HCT116 (cell line): ENCODE data around the gene URAD. TPM values are rescaled to one million over a fixed set of nuclear protein-coding genes. Genes with fewer than 3 reads are reported as not detected.

Source experiments
- ATAC-seq: fragments of 200-7000 bp; cut with Tn5 transposase; 2 replicates; pipeline ENCODE4 v1.9.1; 2020; ENCODE audit warnings: mild to moderate bottlenecking, moderate library complexity
- BruUV-seq: library from RNA; stranded (reverse); fragments of 400-500 nt; replicated peaks from 2 replicates; lab custom pipeline; 2021; lab: Mats Ljungman, UMichigan
- CTCF ChIA-PET: fragments of 300-600 bp; sonication (Branson Sonifier 250); formaldehyde crosslinking; loops from one replicate; lab custom pipeline; 2021; ENCODE audit warnings: antibody characterized with exemption; lab: Charles Lee
- POLR2A ChIA-PET: fragments of 300-600, 350-600 bp; sonication (Branson Sonifier 250); formaldehyde crosslinking; loops from one replicate; lab custom pipeline; 2021; ENCODE audit warnings: antibody characterized with exemption; lab: Charles Lee
- RAD21 ChIA-PET, 2 experiments: fragments of 300-600 bp; sonication (Branson Sonifier 250); formaldehyde crosslinking; loops; one replicate each; lab custom pipeline; 2023; ENCODE audit warnings: low total read pairs in 2 of 2; ENCODE audit not compliant: uncharacterized antibody in 2 of 2, unreplicated experiment in 2 of 2, low non-redundant PET in 1 of 2; lab: Charles Lee
- DNase-seq: peaks from one replicate; pipeline ENCODE4 v3.0.0-alpha.2; 2010; ENCODE audit warnings: low read depth, low spot score
- H2AFZ ChIP-seq: fragments of 200-600 bp; shearing (Covaris generic), sonication (generic); 2 replicates; pipeline ENCODE4 v1.6.1; 2017; ENCODE audit warnings: low read depth, mixed run types, mixed read lengths, antibody characterized with exemption, low read length; ENCODE audit not compliant: poor library complexity, severe bottlenecking
- H3K27ac ChIP-seq: 2 replicates; pipeline ENCODE4 v1.5.1; 2012; ENCODE audit warnings: low read depth, low read length
- H3K27me3 ChIP-seq: fragments of 200-600 bp; sonication (generic); 2 replicates; pipeline ENCODE4 v1.6.1; 2016; ENCODE audit warnings: mixed run types, low read length, mixed read lengths; ENCODE audit not compliant: insufficient read depth
- H3K36me3 ChIP-seq, 2 experiments: fragments of 200-500 bp in 1 of 2; fragments of 200-600 bp in 1 of 2; sonication (Bioruptor generic) in 1 of 2; sonication (generic) in 1 of 2; 2 replicates each; pipeline versions ENCODE4 v1.5.1 to v1.6.1; 2014 to 2016; ENCODE audit warnings: low read length in 2 of 2, inconsistent platforms in 1 of 2, mixed read lengths in 1 of 2, mixed run types in 1 of 2; ENCODE audit not compliant: insufficient read depth in 2 of 2, control insufficient read depth in 1 of 2
- H3K4me1 ChIP-seq, 2 experiments: fragments of 200-600 bp in 1 of 2; sonication (generic) in 1 of 2; 2 replicates each; pipeline versions ENCODE4 v1.5.1 to v1.6.1; 2012 to 2017; ENCODE audit warnings: low read length in 2 of 2, inconsistent platforms in 1 of 2, mild to moderate bottlenecking in 1 of 2, mixed read lengths in 1 of 2, mixed run types in 1 of 2, moderate library complexity in 1 of 2; ENCODE audit not compliant: insufficient read depth in 2 of 2, control insufficient read depth in 1 of 2
- H3K4me2 ChIP-seq: fragments of 200-600 bp; sonication (generic); 2 replicates; pipeline ENCODE4 v1.6.1; 2017; ENCODE audit warnings: mixed run types, low read length, mixed read lengths
- H3K4me3 ChIP-seq, 2 experiments: fragments of 200-600 bp in 1 of 2; sonication (generic) in 1 of 2; replicated peaks in 1 of 2; 2 replicates each; pipeline ENCODE4 v1.5.1; 2011 to 2016; ENCODE audit warnings: low read length in 2 of 2, control low read depth in 1 of 2, low read depth in 1 of 2, mild to moderate bottlenecking in 1 of 2, mixed read lengths in 1 of 2, mixed run types in 1 of 2
- H3K79me2 ChIP-seq: fragments of 200-600 bp; sonication (generic); 2 replicates; pipeline ENCODE4 v1.6.1; 2017; ENCODE audit warnings: mild to moderate bottlenecking, mixed run types, low read length, moderate library complexity, mixed read lengths; ENCODE audit not compliant: insufficient read depth
- H3K9ac ChIP-seq: fragments of 200-600 bp; sonication (generic); 2 replicates; pipeline ENCODE4 v1.6.1; 2016; ENCODE audit warnings: low read length, mixed read lengths
- H3K9me2 ChIP-seq: fragments of 200-600 bp; sonication (generic), shearing (Covaris generic); 2 replicates; pipeline ENCODE4 v1.6.1; 2017; ENCODE audit warnings: mixed run types, mild to moderate bottlenecking, moderate library complexity; ENCODE audit not compliant: insufficient read depth
- H3K9me3 ChIP-seq, 2 experiments: fragments of 200-500 bp in 1 of 2; fragments of 200-600 bp in 1 of 2; sonication (Bioruptor generic) in 1 of 2; sonication (generic) in 1 of 2; 2 replicates each; pipeline ENCODE4 v1.6.1; 2014 to 2017; ENCODE audit warnings: low read length in 2 of 2, mixed read lengths in 2 of 2, inconsistent platforms in 1 of 2, low read depth in 1 of 2, mild to moderate bottlenecking in 1 of 2, mixed run types in 1 of 2, moderate library complexity in 1 of 2; ENCODE audit not compliant: control insufficient read depth in 1 of 2, insufficient read depth in 1 of 2
- H4K20me1 ChIP-seq: fragments of 200-600 bp; sonication (generic), shearing (Covaris generic); 2 replicates; pipeline ENCODE4 v1.6.1; 2017; ENCODE audit warnings: mixed run types, mild to moderate bottlenecking, moderate library complexity; ENCODE audit not compliant: insufficient read depth
- CBX3 ChIP-seq: IDR thresholded peaks from 2 replicates; pipeline ENCODE4 v1.6.1; 2012; ENCODE audit warnings: low read depth
- CTCF ChIP-seq, 3 experiments: fragments of 200-600 bp in 1 of 3; sonication (generic) in 1 of 3; IDR thresholded peaks in 2 of 3; conservative IDR thresholded peaks in 1 of 3; 2 replicates each; pipeline ENCODE4 v1.5.1; 2012 to 2017; ENCODE audit warnings: low read depth in 2 of 3, low read length in 2 of 3, antibody characterized with exemption in 1 of 3, borderline replicate concordance in 1 of 3, control low read depth in 1 of 3, mild to moderate bottlenecking in 1 of 3, mixed read lengths in 1 of 3, mixed run types in 1 of 3, moderate library complexity in 1 of 3; ENCODE audit not compliant: insufficient read depth in 1 of 3
- EGR1 ChIP-seq: IDR thresholded peaks from 2 replicates; pipeline ENCODE4 v1.6.1; 2012; ENCODE audit warnings: low read depth
- ELF1 ChIP-seq: IDR thresholded peaks from 2 replicates; pipeline ENCODE4 v1.6.1; 2012; ENCODE audit warnings: low read depth, borderline replicate concordance
- EZH2phosphoT487 ChIP-seq: fragments of 200-600 bp; IDR thresholded peaks from 2 replicates; pipeline ENCODE4 v1.6.1; 2018; ENCODE audit warnings: antibody characterized with exemption, borderline replicate concordance
- FOSL1 ChIP-seq: IDR thresholded peaks from 2 replicates; pipeline ENCODE4 v1.6.1; 2012; ENCODE audit warnings: low read depth
- JUND ChIP-seq: IDR thresholded peaks from 2 replicates; pipeline ENCODE4 v1.6.1; 2012
- MAX ChIP-seq: IDR thresholded peaks from 2 replicates; pipeline ENCODE4 v1.6.1; 2012
- POLR2A ChIP-seq: IDR thresholded peaks from 2 replicates; pipeline ENCODE4 v1.7.0; 2011; ENCODE audit warnings: borderline replicate concordance; ENCODE audit not compliant: insufficient read depth, insufficient read length; ENCODE audit errors: extremely low read depth
- POLR2AphosphoS5 ChIP-seq: IDR thresholded peaks from 2 replicates; pipeline ENCODE4 v1.6.1; 2011; ENCODE audit warnings: mild to moderate bottlenecking, low read depth, low read length, moderate library complexity
- RAD21 ChIP-seq: IDR thresholded peaks from 2 replicates; pipeline ENCODE4 v1.6.1; 2012; ENCODE audit warnings: low read depth, mild to moderate bottlenecking
- REST ChIP-seq: IDR thresholded peaks from 2 replicates; pipeline ENCODE4 v1.6.1; 2012; ENCODE audit warnings: low read depth
- SIN3A ChIP-seq: IDR thresholded peaks from 2 replicates; pipeline ENCODE4 v1.6.1; 2012; ENCODE audit warnings: low read depth
- SP1 ChIP-seq: IDR thresholded peaks from 2 replicates; pipeline ENCODE4 v1.6.1; 2012; ENCODE audit warnings: low read depth
- SRF ChIP-seq: IDR thresholded peaks from 2 replicates; pipeline ENCODE4 v1.6.1; 2012; ENCODE audit warnings: low read depth
- TCF7L2 ChIP-seq: IDR thresholded peaks from 2 replicates; pipeline ENCODE4 v1.7.0; 2011; ENCODE audit warnings: borderline replicate concordance, inconsistent platforms; ENCODE audit not compliant: insufficient read depth, insufficient read length; ENCODE audit errors: extremely low read depth
- YY1 ChIP-seq: IDR thresholded peaks from 2 replicates; pipeline ENCODE4 v1.6.1; 2011; ENCODE audit warnings: low read length, low read depth, moderate library complexity, mild to moderate bottlenecking; ENCODE audit not compliant: insufficient replicate concordance; ENCODE audit errors: extremely low read depth
- ZBTB33 ChIP-seq: IDR thresholded peaks from 2 replicates; pipeline ENCODE4 v1.6.1; 2011; ENCODE audit warnings: mild to moderate bottlenecking, low read length, moderate library complexity; ENCODE audit not compliant: insufficient replicate concordance; ENCODE audit errors: extremely low read depth
- ZFX ChIP-seq: fragments of 450-650 bp; IDR thresholded peaks from 2 replicates; pipeline ENCODE4 v1.6.1; 2017
- ZNF274 ChIP-seq: fragments of 200-500 bp; sonication (Bioruptor generic); IDR thresholded peaks from 2 replicates; pipeline ENCODE4 v1.6.1; 2014; ENCODE audit warnings: mild to moderate bottlenecking, low read depth, low read length, inconsistent platforms
- intact Hi-C: fragments of 100-400 bp; cut with micrococcal nuclease; formaldehyde crosslinking; loops from 2 replicates; pipeline ENCODE4 v1.10.0; 2022
- total RNA-seq: library from RNA; stranded (reverse); gene quantifications from one replicate; pipeline ENCODE4 v1.2.1, GENCODE V29; 2021; ENCODE audit not compliant: unreplicated experiment

URAD gene
- total RNA-seq, 1 experiment from 2014 or later, result not detected

- intact Hi-C loops, result loop anchor here (10.0 kb wide), 1 partner anchor 1053 kb away; no protein-coding TSS in a partner anchor
- Histone ChIP-seq H3K4me3 (no peak overlapping the region), H3K9me3 (no peaks in the 10 kb centered on the region), H3K4me2 (peak overlapping the region; percentile 36; the same call in 1 of the 2 replicates), H3K27me3 (no peaks in the 10 kb centered on the region), H3K9me2 (no peaks in the 10 kb centered on the region), H3K9ac (no peak overlapping the region), H3K36me3 (no peaks in the 10 kb centered on the region), H3K79me2 (no peaks in the 10 kb centered on the region), H2AFZ (peak overlapping the region; percentile 100), H3K4me1 (peaks cover 0 to 9% of the 10 kb centered on the region in 2 experiments; a peak in 2 of 4 replicates), H3K27ac (peak overlapping the region; percentile 5; the same call in 1 of the 2 replicates), H4K20me1 (no peaks in the 10 kb centered on the region)
- ATAC-seq, result peak; percentile 98
- no TSS peak for BruUV-seq
- ChIA-PET RAD21 (no interaction called here), CTCF (interaction anchor here (0.6 to 2.1 kb wide), 6 partner anchors 14 to 1013 kb away, joined by 3 to 14 read pairs (median 8); no protein-coding TSS in a partner anchor), POLR2A (no interaction called here)
- DNase-seq, result peak; percentile 70
- TF ChIP-seq POLR2AphosphoS5 (no peak), SRF (no peak), RAD21 (peak; percentile 79), TCF7L2 (no peak), EZH2phosphoT487 (no peak), REST (no peak), MAX (0 out of 2 replicates have a peak, but pooled peaks have one; percentile 25), FOSL1 (no peak), YY1 (no peak), SP1 (no peak), POLR2A (no peak), ZFX (peak; percentile 68; the same call in 1 of the 2 replicates), CTCF (IDR thresholded peaks at IDR 0.05 in 2 of 3, conservative IDR thresholded peaks at IDR 0.05 in 1 of 3; ENCODE audit: borderline replicate concordance in 1 of 3, insufficient read depth in 1 of 3, low read depth in 2 of 3, low read length in 2 of 3) (peak; percentile 67 to 89 (median 73)), CBX3 (no peak), SIN3A (no peak), ELF1 (no peak), ZNF274 (no peak), ZBTB33 (no peak), JUND (no peak), EGR1 (no peak)
Observed at GRCh38 chr13:27997904-27998522, 9.5 kb upstream of the URAD start.
